Central memory CD8-positive, alpha-beta T cell (primary cell): Measurements from ENCODE around the gene SPN.

Source experiments
- ATAC-seq: fragments of 150-1000 bp; cut with Tn5 transposase; replicated peaks from 2 replicates; pipeline ENCODE4 v1.10.0; 2022; ENCODE audit warnings: mild to moderate bottlenecking, moderate FRiP score, moderate number of reproducible peaks; ENCODE audit not compliant: poor library complexity, severe bottlenecking; ENCODE audit errors: extremely low read depth
- DNase-seq, 2 donors: peaks; one replicate each; pipeline ENCODE4 v3.0.0; 2021; ENCODE audit warnings: low spot score in 2 of 2
- H3K27ac Mint-ChIP-seq: one replicate; pipeline ENCODE4 v1.8.0; 2022; ENCODE audit warnings: low read depth, mild to moderate bottlenecking, moderate library complexity, mixed read lengths
- H3K27me3 Mint-ChIP-seq: one replicate; pipeline ENCODE4 v1.8.0; 2022; ENCODE audit warnings: mixed read lengths
- H3K36me3 Mint-ChIP-seq: one replicate; pipeline ENCODE4 v1.8.0; 2022; ENCODE audit warnings: mild to moderate bottlenecking, moderate library complexity, mixed read lengths; ENCODE audit not compliant: insufficient read depth
- H3K4me1 Mint-ChIP-seq: one replicate; pipeline ENCODE4 v1.8.0; 2022; ENCODE audit warnings: mixed read lengths
- H3K4me3 Mint-ChIP-seq: one replicate; pipeline ENCODE4 v1.8.0; 2022; ENCODE audit warnings: mild to moderate bottlenecking, moderate library complexity, mixed read lengths
- H3K9me3 Mint-ChIP-seq: one replicate; pipeline ENCODE4 v1.8.0; 2022; ENCODE audit warnings: mixed read lengths

The SPN gene

GRCh38 chr16:29668267-29668666 lies 5.2 kb downstream of the SPN start:
- no peak overlapping the region for H3K4me3 Mint-ChIP-seq
- ATAC-seq: no peak
- H3K27ac Mint-ChIP-seq: no peak overlapping the region
- H3K36me3 Mint-ChIP-seq: peaks cover 67% of the 10 kb centered on the region
- H3K4me1 Mint-ChIP-seq: peaks cover 65% of the 10 kb centered on the region
- no peak for DNase-seq
- no peaks in the 10 kb centered on the region for H3K27me3 Mint-ChIP-seq
- no peaks in the 10 kb centered on the region for H3K9me3 Mint-ChIP-seq

GRCh38 chr16:29673501-29673900 lies 10.5 kb downstream of the SPN start:
- H3K36me3 Mint-ChIP-seq: peaks cover 31% of the 10 kb centered on the region
- H3K4me3 Mint-ChIP-seq: no peak overlapping the region
- DNase-seq: no peak

GRCh38 chr16:29674188-29674587 lies 11.1 kb downstream of the SPN start:
- Mint-ChIP-seq H3K9me3 (no peaks in the 10 kb centered on the region), H3K27me3 (no peaks in the 10 kb centered on the region), H3K4me3 (no peak overlapping the region), H3K36me3 (peaks cover 27% of the 10 kb centered on the region), H3K4me1 (peaks cover 35% of the 10 kb centered on the region), H3K27ac (peak overlapping the region; percentile 67)
- DNase-seq (no peak), ATAC-seq (no peak)

More at GRCh38 chr16:29673501-29673900, 10.5 kb downstream of the SPN start:
- Mint-ChIP-seq H3K27me3 (no peaks in the 10 kb centered on the region), H3K9me3 (no peaks in the 10 kb centered on the region), H3K27ac (peak overlapping the region; percentile 67), H3K4me1 (peaks cover 34% of the 10 kb centered on the region)
- ATAC-seq: no peak

- Mint-ChIP-seq H3K4me3 (no peak overlapping the region), H3K27me3 (no peaks in the 10 kb centered on the region), H3K4me1 (peaks cover 35% of the 10 kb centered on the region), H3K36me3 (peaks cover 14% of the 10 kb centered on the region), H3K27ac (peak overlapping the region; percentile 7), H3K9me3 (no peaks in the 10 kb centered on the region)
- DNase-seq (no peak), ATAC-seq (no peak)
These were observed 13.0 kb downstream of the SPN start for GRCh38 chr16:29675811-29676643.

GRCh38 chr16:29676989-29677785 lies 14.1 kb downstream of the SPN start:
- Mint-ChIP-seq H3K27ac (no peak overlapping the region), H3K4me1 (peaks cover 29% of the 10 kb centered on the region), H3K9me3 (no peaks in the 10 kb centered on the region), H3K36me3 (peaks cover 6% of the 10 kb centered on the region), H3K4me3 (no peak overlapping the region), H3K27me3 (no peaks in the 10 kb centered on the region)
- DNase-seq (no peak), ATAC-seq (no peak)

- Mint-ChIP-seq H3K27ac (peak within 1 kb of the TSS; percentile 0), H3K4me3 (peak within 1 kb of the TSS; percentile 59), H3K4me1 (peaks cover 23% of the 10 kb centered on the region), H3K9me3 (no peaks in the 10 kb centered on the region), H3K36me3 (peaks cover 2% of the 10 kb centered on the region), H3K27me3 (no peaks in the 10 kb centered on the region)
- ATAC-seq (no peak), DNase-seq (no peak)
These were observed 15.7 kb downstream of the SPN start, which contains the start of gene QPRT for GRCh38 chr16:29678691-29679267. Gene QPRT, plus strand, starts transcription at chr16:29679180. Its CDS starts 18 bp downstream, at chr16:29679198.

GRCh38 chr16:29680180-29680598 lies 17.1 kb downstream of the SPN start:
- Mint-ChIP-seq H3K27me3 (no peaks in the 10 kb centered on the region), H3K9me3 (no peaks in the 10 kb centered on the region), H3K36me3 (no peaks in the 10 kb centered on the region), H3K4me3 (peak overlapping the region; percentile 59), H3K27ac (no peak overlapping the region), H3K4me1 (peaks cover 16% of the 10 kb centered on the region)
- ATAC-seq: no peak
- DNase-seq: no peak

- ATAC-seq: no peak
These were observed 20.6 kb downstream of the SPN start for GRCh38 chr16:29683543-29684090.

GRCh38 chr16:29684679-29685078 lies 21.6 kb downstream of the SPN start:
- Mint-ChIP-seq H3K9me3 (no peaks in the 10 kb centered on the region), H3K36me3 (no peaks in the 10 kb centered on the region), H3K4me1 (peaks cover 7% of the 10 kb centered on the region), H3K4me3 (no peak overlapping the region), H3K27me3 (no peaks in the 10 kb centered on the region), H3K27ac (no peak overlapping the region)
- no peak for ATAC-seq
- no peak for DNase-seq

More at GRCh38 chr16:29683543-29684090, 20.6 kb downstream of the SPN start:
- peaks cover 12% of the 10 kb centered on the region for H3K4me1 Mint-ChIP-seq
- no peaks in the 10 kb centered on the region for H3K36me3 Mint-ChIP-seq
- H3K4me3 Mint-ChIP-seq: no peak overlapping the region
- no peaks in the 10 kb centered on the region for H3K27me3 Mint-ChIP-seq
- H3K27ac Mint-ChIP-seq: no peak overlapping the region
- H3K9me3 Mint-ChIP-seq: no peaks in the 10 kb centered on the region
- DNase-seq: no peak

- Mint-ChIP-seq H3K9me3 (no peaks in the 10 kb centered on the region), H3K27ac (no peak overlapping the region), H3K36me3 (peaks cover 6% of the 10 kb centered on the region), H3K4me3 (no peak overlapping the region), H3K27me3 (no peaks in the 10 kb centered on the region), H3K4me1 (peaks cover 12% of the 10 kb centered on the region)
- ATAC-seq (no peak), DNase-seq (no peak)
These were observed 23.8 kb downstream of the SPN start for GRCh38 chr16:29686740-29687332.

- H3K36me3 Mint-ChIP-seq: peaks cover 8% of the 10 kb centered on the region
These were observed 24.7 kb downstream of the SPN start for GRCh38 chr16:29687755-29688154.

GRCh38 chr16:29688172-29688571 lies 25.1 kb downstream of the SPN start:
- H3K4me1 Mint-ChIP-seq: peaks cover 12% of the 10 kb centered on the region
- DNase-seq: no peak
- H3K27ac Mint-ChIP-seq: no peak overlapping the region
- H3K36me3 Mint-ChIP-seq: peaks cover 8% of the 10 kb centered on the region
- no peak overlapping the region for H3K4me3 Mint-ChIP-seq
- H3K9me3 Mint-ChIP-seq: no peaks in the 10 kb centered on the region
- ATAC-seq: no peak
- H3K27me3 Mint-ChIP-seq: no peaks in the 10 kb centered on the region

More at GRCh38 chr16:29687755-29688154, 24.7 kb downstream of the SPN start:
- Mint-ChIP-seq H3K9me3 (no peaks in the 10 kb centered on the region), H3K27me3 (no peaks in the 10 kb centered on the region), H3K27ac (no peak overlapping the region), H3K4me1 (peaks cover 12% of the 10 kb centered on the region), H3K4me3 (no peak overlapping the region)
- DNase-seq: no peak
- ATAC-seq: no peak
